ENCODE results near the gene RNF225. TPM values are rescaled to one million over a fixed set of nuclear protein-coding genes. Genes with fewer than 3 reads are reported as not detected.

RNF225 gene
- total RNA-seq, 6 donors from 2014 or later = 0.27 to 5.2 (median 2.0) TPM; not detected in 3

- ATAC-seq (ENCODE audit: low FRiP score in 2 of 2) = no peak
- TF ChIP-seq EP300 (IDR thresholded peaks at IDR 0.05) (no peak), POLR2AphosphoS5 (IDR thresholded peaks at IDR 0.05) (no peak), POLR2A (IDR thresholded peaks at IDR 0.05) (no peak), CTCF (IDR thresholded peaks at IDR 0.05) (no peak)
- 69 to 83% methylated on average over 11 to 26 of the region's 26 CpGs for WGBS, 2 donors
- Histone ChIP-seq H3K4me1 (peaks cover 14 to 34% (median 24%) of the 10 kb centered on the region in 4 donors), H3K27me3 (peaks cover 0 to 19% (median 4%) of the 10 kb centered on the region in 4 donors), H3K4me3 (no peak within 1 kb of the TSS), H3K36me3 (peaks cover 0 to 11% (median 0%) of the 10 kb centered on the region in 4 donors), H3K27ac (no peak within 1 kb of the TSS), H3K9me3 (no peaks in the 10 kb centered on the region)
- peak in 1 of 2 donors; percentile 74 for DNase-seq
Measured at GRCh38 chr19:58352760-58353671, 42.4 kb upstream of the RNF225 start, which contains the start of gene A1BG. Gene A1BG (minus strand): TSS chr19:58353492. CDS start chr19:58353437, 55 bp downstream.

DNA sequence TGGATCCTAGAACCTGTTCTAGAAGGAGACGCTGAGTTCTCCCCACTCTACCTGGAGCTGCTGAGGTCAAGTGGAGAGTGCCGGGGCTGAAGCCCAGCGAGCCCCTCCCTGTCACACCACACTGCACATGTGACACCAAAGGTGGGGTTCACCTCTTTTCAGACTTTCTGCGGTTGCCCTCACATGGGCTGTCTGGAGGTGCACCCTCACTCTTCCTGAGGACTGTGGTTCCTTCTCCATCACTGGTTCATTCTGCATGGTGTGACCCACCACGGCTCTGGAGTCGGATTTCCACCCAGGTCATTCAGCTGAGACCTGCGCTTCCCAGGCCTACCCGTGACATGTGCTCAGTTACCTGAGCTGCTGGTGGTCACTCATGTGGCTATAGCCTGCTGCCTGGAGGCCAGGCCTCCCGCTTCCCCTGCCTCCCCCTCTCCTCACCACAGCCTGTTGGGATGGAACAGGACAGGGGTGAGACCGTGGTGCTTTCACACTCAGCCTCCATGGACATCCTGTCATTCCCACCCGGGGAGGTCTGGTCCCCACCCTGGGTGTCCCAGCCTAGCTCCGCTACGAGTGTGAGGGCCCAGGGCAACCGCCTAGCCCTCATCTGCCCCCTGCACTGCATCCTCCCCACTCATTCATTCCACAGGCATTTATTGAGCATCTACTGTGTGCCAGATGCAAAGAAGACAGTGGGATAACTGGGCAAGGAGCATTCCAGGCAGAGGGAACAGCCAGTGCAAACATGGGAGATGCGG is 41.6 kb upstream of the RNF225 start:
- no peaks in the 10 kb centered on the region for H3K9me3 ChIP-seq
- ATAC-seq (ENCODE audit: low FRiP score in 2 of 2) (no peak), DNase-seq (no peak)
- no peak overlapping the region for H3K4me3 ChIP-seq
- TF ChIP-seq POLR2A (IDR thresholded peaks at IDR 0.05) (no peak), CTCF (IDR thresholded peaks at IDR 0.05) (no peak), POLR2AphosphoS5 (IDR thresholded peaks at IDR 0.05) (no peak), EP300 (IDR thresholded peaks at IDR 0.05) (no peak)
- WGBS, 2 donors = 79 to 92% methylated on average over 9 to 14 of the region's 15 CpGs
- H3K27ac ChIP-seq = no peak overlapping the region
- peaks cover 7 to 29% (median 19%) of the 10 kb centered on the region in 4 donors for H3K4me1 ChIP-seq
- H3K27me3 ChIP-seq = peaks cover 0 to 19% (median 4%) of the 10 kb centered on the region in 4 donors
- H3K36me3 ChIP-seq = peaks cover 0 to 11% (median 0%) of the 10 kb centered on the region in 4 donors

- H3K4me3 ChIP-seq = no peak overlapping the region
- 86 to 90% methylated on average over 5 to 6 of the region's 6 CpGs for WGBS, 2 donors
Measured at GRCh38 chr19:58354478-58355030, 40.9 kb upstream of the RNF225 start.

More at GRCh38 chr19:58354478-58355030, 40.9 kb upstream of the RNF225 start:
- H3K4me1 ChIP-seq = peaks cover 7 to 29% (median 19%) of the 10 kb centered on the region in 4 donors
- DNase-seq (no peak), ATAC-seq (ENCODE audit: low FRiP score in 2 of 2) (no peak)
- peaks cover 0 to 11% (median 0%) of the 10 kb centered on the region in 4 donors for H3K36me3 ChIP-seq
- H3K27ac ChIP-seq = no peak overlapping the region
- H3K27me3 ChIP-seq = peaks cover 0 to 19% (median 4%) of the 10 kb centered on the region in 4 donors
- no peak for TF ChIP-seq CTCF (IDR thresholded peaks at IDR 0.05)
- TF ChIP-seq POLR2A (IDR thresholded peaks at IDR 0.05) = no peak
- TF ChIP-seq POLR2AphosphoS5 (IDR thresholded peaks at IDR 0.05) = no peak
- TF ChIP-seq EP300 (IDR thresholded peaks at IDR 0.05) = no peak
- no peaks in the 10 kb centered on the region for H3K9me3 ChIP-seq
